Measurements from ENCODE around the gene AGAP1. TPM values are rescaled to one million over a fixed set of nuclear protein-coding genes. Genes with fewer than 3 reads are reported as not detected.

The AGAP1 gene
- total RNA-seq, 4 donors from 2014 or later: 5.3 to 30.6 (median 19.2) TPM

GRCh38 chr2:235564066-235564465, 70.2 kb downstream of the AGAP1 start:
- no peaks in the 10 kb centered on the region for H3K4me1 ChIP-seq
- no peak for DNase-seq
- intact Hi-C loops (cut with DNase I; ENCODE audit: low total_unique reads): no loop called here

GRCh38 chr2:235564884-235565530, 71.2 kb downstream of the AGAP1 start:
- DNase-seq: no peak
- intact Hi-C loops (cut with DNase I; ENCODE audit: low total_unique reads): no loop called here
- Histone ChIP-seq H3K27ac (no peak overlapping the region), H3K36me3 (no peaks in the 10 kb centered on the region), H3K9me3 (peaks cover 0 to 3% of the 10 kb centered on the region in 2 donors), H3K4me3 (no peak overlapping the region), H3K4me1 (no peaks in the 10 kb centered on the region), H3K27me3 (no peaks in the 10 kb centered on the region)
- TF ChIP-seq CTCF (IDR thresholded peaks at IDR 0.05) (no peak), POLR2A (IDR thresholded peaks at IDR 0.05) (no peak)

More at GRCh38 chr2:235564066-235564465, 70.2 kb downstream of the AGAP1 start:
- peaks cover 0 to 3% of the 10 kb centered on the region in 2 donors for H3K9me3 ChIP-seq
- TF ChIP-seq POLR2A (IDR thresholded peaks at IDR 0.05) (no peak), CTCF (IDR thresholded peaks at IDR 0.05) (no peak)
- no peaks in the 10 kb centered on the region for H3K36me3 ChIP-seq
- no peak overlapping the region for H3K4me3 ChIP-seq
- no peak overlapping the region for H3K27ac ChIP-seq
- no peaks in the 10 kb centered on the region for H3K27me3 ChIP-seq

- H3K27me3 ChIP-seq: no peaks in the 10 kb centered on the region
- H3K27ac ChIP-seq: no peak overlapping the region
- H3K4me1 ChIP-seq: no peaks in the 10 kb centered on the region
- intact Hi-C loops (cut with DNase I; ENCODE audit: low total_unique reads): no loop called here
- H3K36me3 ChIP-seq: no peaks in the 10 kb centered on the region
- no peak for DNase-seq
- peaks cover 0 to 3% of the 10 kb centered on the region in 2 donors for H3K9me3 ChIP-seq
- H3K4me3 ChIP-seq: no peak overlapping the region
- TF ChIP-seq POLR2A (IDR thresholded peaks at IDR 0.05) (no peak), CTCF (IDR thresholded peaks at IDR 0.05) (no peak)
Measured at GRCh38 chr2:235566415-235566814, 72.6 kb downstream of the AGAP1 start.

- Histone ChIP-seq H3K4me3 (no peak overlapping the region), H3K27ac (no peak overlapping the region), H3K27me3 (no peaks in the 10 kb centered on the region), H3K36me3 (no peaks in the 10 kb centered on the region), H3K4me1 (no peaks in the 10 kb centered on the region), H3K9me3 (peaks cover 0 to 3% of the 10 kb centered on the region in 2 donors)
- intact Hi-C loops (cut with DNase I; ENCODE audit: low total_unique reads): no loop called here
- DNase-seq: no peak
- no peak for TF ChIP-seq CTCF (IDR thresholded peaks at IDR 0.05)
- TF ChIP-seq POLR2A (IDR thresholded peaks at IDR 0.05): no peak
Measured at GRCh38 chr2:235566931-235567495, 73.2 kb downstream of the AGAP1 start.

GRCh38 chr2:235567842-235568241, 74.0 kb downstream of the AGAP1 start:
- no peaks in the 10 kb centered on the region for H3K36me3 ChIP-seq
- no peak overlapping the region for H3K4me3 ChIP-seq
- H3K4me1 ChIP-seq: no peaks in the 10 kb centered on the region
- intact Hi-C loops (cut with DNase I; ENCODE audit: low total_unique reads): no loop called here
- TF ChIP-seq CTCF (IDR thresholded peaks at IDR 0.05) (no peak), POLR2A (IDR thresholded peaks at IDR 0.05) (no peak)
- no peak for DNase-seq
- no peak overlapping the region for H3K27ac ChIP-seq
- H3K27me3 ChIP-seq: no peaks in the 10 kb centered on the region
- peaks cover 0 to 3% of the 10 kb centered on the region in 2 donors for H3K9me3 ChIP-seq

All from uterus (tissue), 4 donors.